Trophoblast cell (in vitro differentiated cells and primary cell): ENCODE data around the gene GTF3C2.
"Not testable (repeated sequence)": the region's sequence is repeated elsewhere in the genome, so short reads cannot be mapped to it uniquely, and the experiment has no call there.

Experiments used
- DNase-seq, 2 donors: peaks; one replicate each; pipeline ENCODE4 v3.0.0-alpha.2; 2016
- H2AFZ ChIP-seq: 2 replicates; pipeline ENCODE4 v1.6.1; 2013; ENCODE audit warnings: low read length, moderate library complexity, mild to moderate bottlenecking; ENCODE audit not compliant: insufficient read depth, poor library complexity
- H2AK5ac ChIP-seq: 2 replicates; pipeline ENCODE4 v1.6.1; 2013; ENCODE audit warnings: mild to moderate bottlenecking, low read length
- H2BK120ac ChIP-seq: 2 replicates; pipeline ENCODE4 v1.6.1; 2013; ENCODE audit warnings: low read length, mild to moderate bottlenecking, moderate library complexity; ENCODE audit not compliant: insufficient read depth, poor library complexity
- H2BK12ac ChIP-seq: 2 replicates; pipeline ENCODE4 v1.6.1; 2013; ENCODE audit warnings: mild to moderate bottlenecking, low read length, moderate library complexity
- H2BK5ac ChIP-seq: 2 replicates; pipeline ENCODE4 v1.6.1; 2013; ENCODE audit warnings: low read length, low read depth, moderate library complexity, mild to moderate bottlenecking; ENCODE audit not compliant: poor library complexity
- H3K14ac ChIP-seq: 2 replicates; pipeline ENCODE4 v1.6.1; 2013; ENCODE audit warnings: mild to moderate bottlenecking, low read length
- H3K18ac ChIP-seq: 2 replicates; pipeline ENCODE4 v1.6.1; 2013; ENCODE audit warnings: mild to moderate bottlenecking, low read length
- H3K23ac ChIP-seq: 2 replicates; pipeline ENCODE4 v1.6.1; 2013; ENCODE audit warnings: low read length
- H3K27ac ChIP-seq: 2 replicates; pipeline ENCODE4 v1.5.1; 2013; ENCODE audit warnings: low read depth, mild to moderate bottlenecking, inconsistent platforms, low read length, moderate library complexity
- H3K27me3 ChIP-seq: 2 replicates; pipeline ENCODE4 v1.6.1; 2013; ENCODE audit warnings: inconsistent platforms, mild to moderate bottlenecking, low read length, moderate library complexity; ENCODE audit not compliant: insufficient read depth
- H3K36me3 ChIP-seq, 2 experiments: 1 replicate in 1 of 2; 2 replicates in 1 of 2; pipeline ENCODE4 v1.6.1; 2013; ENCODE audit warnings: low read length in 2 of 2, mild to moderate bottlenecking in 2 of 2, moderate library complexity in 1 of 2; ENCODE audit not compliant: insufficient read depth in 2 of 2, control insufficient read depth in 1 of 2
- H3K4ac ChIP-seq: 2 replicates; pipeline ENCODE4 v1.6.1; 2013; ENCODE audit warnings: low read depth, mild to moderate bottlenecking, low read length, moderate library complexity
- H3K4me1 ChIP-seq, 2 experiments: 1 replicate in 1 of 2; 2 replicates in 1 of 2; pipeline ENCODE4 v1.6.1; 2013; ENCODE audit warnings: low read length in 2 of 2, mild to moderate bottlenecking in 2 of 2, moderate library complexity in 1 of 2; ENCODE audit not compliant: insufficient read depth in 2 of 2, control insufficient read depth in 1 of 2
- H3K4me2 ChIP-seq: 2 replicates; pipeline ENCODE4 v1.6.1; 2013; ENCODE audit warnings: inconsistent platforms, mild to moderate bottlenecking, low read length, moderate library complexity
- H3K4me3 ChIP-seq: 2 replicates; pipeline ENCODE4 v1.5.1; 2013; ENCODE audit warnings: mild to moderate bottlenecking, low read depth, low read length, inconsistent platforms
- H3K79me1 ChIP-seq: one replicate; pipeline ENCODE4 v1.6.1; 2013; ENCODE audit warnings: low read length
- H3K79me2 ChIP-seq: 2 replicates; pipeline ENCODE4 v1.6.1; 2013; ENCODE audit warnings: low read length, mild to moderate bottlenecking; ENCODE audit not compliant: control insufficient read depth, insufficient read depth, poor library complexity
- H3K9ac ChIP-seq: 2 replicates; pipeline ENCODE4 v1.6.1; 2013; ENCODE audit warnings: mild to moderate bottlenecking, low read length
- H3K9me3 ChIP-seq: 2 replicates; pipeline ENCODE4 v1.6.1; 2013; ENCODE audit warnings: low read depth, mild to moderate bottlenecking, control low read depth, inconsistent platforms, low read length; ENCODE audit not compliant: insufficient read depth
- H4K12ac ChIP-seq: 2 replicates; pipeline ENCODE4 v1.6.1; 2013; ENCODE audit warnings: low read depth, mild to moderate bottlenecking, low read length, moderate library complexity
- H4K8ac ChIP-seq: 2 replicates; pipeline ENCODE4 v1.6.1; 2013; ENCODE audit warnings: low read depth, mild to moderate bottlenecking, low read length, moderate library complexity
- H4K91ac ChIP-seq: one replicate; pipeline ENCODE4 v1.6.1; 2013; ENCODE audit warnings: low read depth, mild to moderate bottlenecking, low read length, moderate library complexity
- WGBS: extraction: QIAGEN DNeasy Blood & Tissue Kit; methylation state at CpG from one replicate; pipeline ENCODE4 v1.1.7; 2013; ENCODE audit warnings: missing lambda C conversion rate; ENCODE audit not compliant: insufficient read length, insufficient coverage; ENCODE audit errors: extremely low coverage; 5-methylcytosine and 5-hydroxymethylcytosine counted together

Gene GTF3C2

GRCh38 chr2:27300606-27301005 lies 56.0 kb downstream of the GTF3C2 start:
- not testable (repeated sequence) for H3K4me2 ChIP-seq, H2BK120ac ChIP-seq, H3K14ac ChIP-seq, H3K4ac ChIP-seq, H4K91ac ChIP-seq, H3K79me2 ChIP-seq, H3K4me1 ChIP-seq, H3K23ac ChIP-seq, H3K79me1 ChIP-seq, H2AFZ ChIP-seq, H3K27me3 ChIP-seq, H3K27ac ChIP-seq, DNase-seq, H4K8ac ChIP-seq, H3K18ac ChIP-seq, H3K9ac ChIP-seq, H4K12ac ChIP-seq, H2BK12ac ChIP-seq, H2BK5ac ChIP-seq, H3K9me3 ChIP-seq, H2AK5ac ChIP-seq, H3K36me3 ChIP-seq, H3K4me3 ChIP-seq
- no CpG with 5 or more reads among the region's 4 CpGs for WGBS

DNA sequence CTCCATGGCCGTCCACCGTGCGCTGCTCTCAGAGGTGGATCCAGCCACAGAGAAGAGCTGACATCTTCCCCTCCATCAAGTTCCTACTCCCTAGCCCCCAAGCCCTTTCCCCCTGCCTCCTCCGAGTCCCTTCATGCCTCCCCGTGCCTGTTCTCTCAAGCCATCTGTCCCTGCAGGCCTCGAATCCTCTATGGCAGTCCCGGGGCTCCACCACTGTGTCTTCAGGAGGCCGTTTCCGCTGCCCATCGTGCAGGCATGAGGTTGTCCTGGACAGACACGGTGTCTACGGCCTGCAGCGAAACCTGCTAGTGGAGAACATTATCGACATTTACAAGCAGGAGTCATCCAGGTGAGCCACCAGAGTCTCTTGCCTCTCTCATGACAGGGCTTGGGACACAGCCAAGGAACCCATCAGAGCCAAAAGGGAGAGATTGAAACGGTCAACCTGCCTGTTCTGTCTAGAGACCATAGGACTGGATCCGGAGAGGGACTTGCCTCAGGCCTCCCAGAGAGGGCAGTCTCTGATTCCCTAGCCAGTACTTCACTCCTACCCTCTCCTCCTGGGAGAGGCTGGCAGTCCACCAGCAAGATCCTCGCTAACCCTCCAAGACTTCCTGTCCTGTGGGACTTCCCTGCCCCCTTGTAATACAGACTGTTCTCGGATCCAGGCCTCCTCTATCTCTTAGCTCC lies 58.0 kb downstream of the GTF3C2 start:
- no peak overlapping the region for H2BK12ac ChIP-seq
- no peak overlapping the region for H3K14ac ChIP-seq
- H3K4ac ChIP-seq: no peak overlapping the region
- H3K23ac ChIP-seq: no peak overlapping the region
- H4K91ac ChIP-seq: no peak overlapping the region
- H3K18ac ChIP-seq: no peak overlapping the region
- no peaks in the 10 kb centered on the region for H3K4me1 ChIP-seq
- no peak overlapping the region for H4K8ac ChIP-seq
- H3K4me2 ChIP-seq: no peak overlapping the region
- no peak overlapping the region for H3K9ac ChIP-seq
- no peaks in the 10 kb centered on the region for H3K79me2 ChIP-seq
- no peak overlapping the region for H2BK5ac ChIP-seq
- H4K12ac ChIP-seq: no peak overlapping the region
- no peak overlapping the region for H3K4me3 ChIP-seq
- no CpG with 5 or more reads among the region's 18 CpGs for WGBS
- no peak overlapping the region for H2AK5ac ChIP-seq
- H2AFZ ChIP-seq: no peak overlapping the region
- H3K9me3 ChIP-seq: no peaks in the 10 kb centered on the region
- H3K79me1 ChIP-seq: no peaks in the 10 kb centered on the region
- DNase-seq: no peak
- no peaks in the 10 kb centered on the region for H3K36me3 ChIP-seq
- H3K27me3 ChIP-seq: no peaks in the 10 kb centered on the region
- H3K27ac ChIP-seq: no peak overlapping the region
- no peak overlapping the region for H2BK120ac ChIP-seq

DNA sequence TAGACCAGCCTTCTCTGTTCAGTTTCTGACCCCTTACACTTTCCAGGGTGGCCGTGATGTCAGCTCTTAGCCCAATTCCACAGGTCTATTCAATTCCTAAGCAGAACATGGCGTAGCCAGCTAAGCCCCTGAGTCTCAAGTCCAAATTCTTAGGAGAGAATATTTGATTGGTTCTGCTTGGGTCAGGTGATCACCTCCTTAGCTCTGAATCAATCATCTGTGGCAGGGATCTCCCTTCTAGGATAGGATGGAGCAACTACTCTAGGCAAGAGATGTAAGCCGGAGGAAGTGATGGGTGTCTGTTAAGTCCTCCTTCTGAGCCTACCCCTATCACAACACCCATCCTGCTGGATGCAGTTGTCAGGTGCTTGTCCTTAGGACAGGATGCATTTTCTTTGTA lies 59.4 kb downstream of the GTF3C2 start:
- WGBS: no CpG with 5 or more reads among the region's 3 CpGs
- H3K36me3 ChIP-seq: no peaks in the 10 kb centered on the region
- no peak overlapping the region for H4K12ac ChIP-seq
- H3K4ac ChIP-seq: no peak overlapping the region
- no peak overlapping the region for H2BK5ac ChIP-seq
- no peaks in the 10 kb centered on the region for H3K4me1 ChIP-seq
- no peak overlapping the region for H4K8ac ChIP-seq
- H3K9me3 ChIP-seq: no peaks in the 10 kb centered on the region
- no peak overlapping the region for H4K91ac ChIP-seq
- no peaks in the 10 kb centered on the region for H3K79me1 ChIP-seq
- DNase-seq: no peak
- H3K14ac ChIP-seq: no peak overlapping the region
- H2BK12ac ChIP-seq: no peak overlapping the region
- no peak overlapping the region for H2AFZ ChIP-seq
- no peak overlapping the region for H3K9ac ChIP-seq
- H3K23ac ChIP-seq: no peak overlapping the region
- no peak overlapping the region for H3K27ac ChIP-seq
- H2AK5ac ChIP-seq: no peak overlapping the region
- H3K4me3 ChIP-seq: no peak overlapping the region
- no peak overlapping the region for H2BK120ac ChIP-seq
- no peak overlapping the region for H3K18ac ChIP-seq
- H3K79me2 ChIP-seq: no peaks in the 10 kb centered on the region
- H3K27me3 ChIP-seq: no peaks in the 10 kb centered on the region
- no peak overlapping the region for H3K4me2 ChIP-seq

- Histone ChIP-seq H3K9ac (no peak overlapping the region), H2BK120ac (no peak overlapping the region), H3K4me2 (no peak overlapping the region), H3K23ac (no peak overlapping the region), H3K4me3 (no peak overlapping the region), H2BK5ac (no peak overlapping the region), H3K27ac (no peak overlapping the region), H4K8ac (no peak overlapping the region), H3K27me3 (no peaks in the 10 kb centered on the region), H3K79me1 (no peaks in the 10 kb centered on the region), H2AK5ac (no peak overlapping the region), H4K91ac (no peak overlapping the region), H3K36me3 (no peaks in the 10 kb centered on the region), H3K14ac (no peak overlapping the region), H4K12ac (no peak overlapping the region), H2BK12ac (no peak overlapping the region), H3K79me2 (no peaks in the 10 kb centered on the region), H3K4ac (no peak overlapping the region), H3K4me1 (no peaks in the 10 kb centered on the region), H2AFZ (no peak overlapping the region), H3K18ac (no peak overlapping the region), H3K9me3 (no peaks in the 10 kb centered on the region)
- DNase-seq: no peak
- WGBS: no CpG with 5 or more reads among the region's 4 CpGs
Observed at GRCh38 chr2:27296481-27296880, 60.1 kb downstream of the GTF3C2 start.
